GM19463 (cell line): ENCODE results near the gene PANX2.

Experiments used
- ATAC-seq: cut with Tn5 transposase; IDR thresholded peaks from one replicate; pipeline ENCODE4 v1.9.1; 2021; ENCODE audit warnings: mild to moderate bottlenecking, moderate library complexity; ENCODE audit not compliant: unreplicated experiment

PANX2 gene

DNA sequence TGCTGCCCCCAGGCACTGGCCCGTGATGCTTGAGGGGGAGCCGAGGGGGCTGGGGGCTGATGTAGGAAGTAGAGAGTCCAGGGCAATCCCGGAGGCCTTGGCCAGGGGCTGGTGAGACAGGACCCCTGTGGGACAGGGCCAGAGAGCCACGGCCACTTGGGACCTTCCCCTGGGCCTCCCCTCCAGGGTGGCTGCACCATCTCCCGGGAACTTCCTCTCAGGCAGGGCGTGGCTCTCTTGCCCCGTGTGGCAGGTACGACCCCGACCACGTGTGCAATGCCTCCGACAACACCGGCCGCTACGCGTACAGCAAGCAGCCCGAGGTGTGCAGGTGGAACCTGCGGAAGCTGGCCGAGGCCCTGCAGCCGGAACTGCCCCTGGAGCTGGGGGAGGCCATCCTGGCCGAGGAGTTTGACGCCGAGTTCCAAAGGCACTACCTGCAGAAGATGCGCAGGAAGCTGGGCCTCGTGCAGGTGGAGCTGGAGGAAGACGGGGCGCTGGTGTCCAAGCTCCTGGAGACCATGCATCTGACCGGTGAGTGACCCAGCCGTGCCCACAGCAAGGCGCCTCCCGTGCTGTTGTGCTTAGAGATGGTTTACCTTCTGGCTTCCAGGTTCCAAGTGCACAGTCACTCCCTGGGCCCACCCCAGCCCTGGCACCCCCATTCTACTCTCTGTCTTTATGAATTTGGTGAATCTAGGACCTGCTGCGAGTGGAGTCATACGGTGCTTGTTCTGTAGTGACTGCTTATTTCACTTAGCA lies 40.0 kb downstream of the PANX2 start:
- no peak for ATAC-seq

DNA sequence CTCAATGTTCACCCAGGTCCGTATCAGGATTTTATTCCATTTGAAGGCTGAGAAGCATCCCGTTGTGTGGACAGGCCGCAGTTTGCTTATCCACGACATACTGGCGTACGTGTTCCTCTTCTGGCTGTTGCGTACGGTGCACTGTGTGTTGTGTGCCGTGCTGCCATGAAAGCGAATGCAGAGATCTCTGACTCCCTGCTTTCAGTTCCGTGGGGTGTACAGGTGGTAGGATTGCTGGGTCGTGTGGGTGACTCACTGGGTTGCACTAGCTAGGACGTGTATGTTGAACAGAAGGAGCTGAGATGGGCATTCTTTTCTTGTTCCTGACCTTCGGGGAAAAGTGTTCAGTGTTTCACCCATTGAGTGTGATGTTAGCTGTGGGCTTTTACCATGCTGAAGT lies 40.6 kb downstream of the PANX2 start:
- ATAC-seq, result no peak

DNA sequence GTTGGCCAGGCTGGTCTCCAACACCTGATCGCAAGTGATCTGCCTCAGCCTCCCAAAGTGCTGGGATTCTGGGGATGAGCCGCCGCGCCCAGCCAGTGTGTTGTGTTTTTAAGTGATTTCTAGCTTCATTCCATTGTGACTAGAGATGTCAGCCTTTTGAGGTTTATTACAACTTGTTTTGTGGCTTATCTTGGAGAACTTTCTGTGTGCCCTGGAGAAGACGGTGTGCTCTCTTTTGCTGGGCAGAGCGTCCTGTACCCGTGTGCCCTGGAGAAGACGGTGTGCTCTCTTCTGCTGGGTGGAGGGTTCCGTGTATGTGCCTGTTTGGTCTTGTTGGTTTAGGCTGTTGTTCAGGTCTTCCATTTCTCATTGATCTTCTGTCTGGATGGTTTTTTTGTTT lies 42.7 kb downstream of the PANX2 start:
- ATAC-seq, result no peak

GRCh38 chr22:50215297-50216054 lies 44.9 kb downstream of the PANX2 start:
- ATAC-seq, result no peak

DNA sequence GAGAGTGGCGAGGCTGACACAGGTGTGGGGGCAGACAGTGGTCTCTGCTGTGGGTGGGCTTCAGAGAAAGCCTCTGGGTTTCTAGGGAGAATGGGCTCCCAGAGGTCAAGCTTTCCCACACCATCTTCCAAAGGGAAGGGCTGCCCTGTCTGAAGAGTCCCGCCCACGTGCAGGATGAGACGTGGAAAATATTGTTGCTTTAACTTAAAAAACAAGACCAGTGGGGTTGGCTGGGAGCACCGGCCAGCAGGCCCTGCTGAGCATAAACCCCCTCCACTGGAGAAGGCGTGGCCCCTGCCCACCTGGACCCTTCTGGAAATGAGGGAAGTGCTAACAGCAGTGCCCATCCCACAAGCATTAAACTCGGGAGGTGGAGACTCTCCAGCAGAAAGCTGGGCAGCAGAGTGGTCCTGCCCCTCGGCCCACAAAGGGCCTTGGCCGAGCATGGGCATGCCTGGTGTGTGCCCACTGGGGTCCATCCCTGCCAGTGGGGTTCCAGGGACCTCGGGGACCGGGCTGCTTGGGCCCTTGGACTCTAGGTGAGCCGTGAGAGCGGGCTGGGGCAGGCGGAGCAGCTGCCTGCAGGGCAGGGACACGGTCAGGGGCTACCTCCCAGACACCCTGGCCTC lies 45.6 kb downstream of the PANX2 start:
- no peak for ATAC-seq

DNA sequence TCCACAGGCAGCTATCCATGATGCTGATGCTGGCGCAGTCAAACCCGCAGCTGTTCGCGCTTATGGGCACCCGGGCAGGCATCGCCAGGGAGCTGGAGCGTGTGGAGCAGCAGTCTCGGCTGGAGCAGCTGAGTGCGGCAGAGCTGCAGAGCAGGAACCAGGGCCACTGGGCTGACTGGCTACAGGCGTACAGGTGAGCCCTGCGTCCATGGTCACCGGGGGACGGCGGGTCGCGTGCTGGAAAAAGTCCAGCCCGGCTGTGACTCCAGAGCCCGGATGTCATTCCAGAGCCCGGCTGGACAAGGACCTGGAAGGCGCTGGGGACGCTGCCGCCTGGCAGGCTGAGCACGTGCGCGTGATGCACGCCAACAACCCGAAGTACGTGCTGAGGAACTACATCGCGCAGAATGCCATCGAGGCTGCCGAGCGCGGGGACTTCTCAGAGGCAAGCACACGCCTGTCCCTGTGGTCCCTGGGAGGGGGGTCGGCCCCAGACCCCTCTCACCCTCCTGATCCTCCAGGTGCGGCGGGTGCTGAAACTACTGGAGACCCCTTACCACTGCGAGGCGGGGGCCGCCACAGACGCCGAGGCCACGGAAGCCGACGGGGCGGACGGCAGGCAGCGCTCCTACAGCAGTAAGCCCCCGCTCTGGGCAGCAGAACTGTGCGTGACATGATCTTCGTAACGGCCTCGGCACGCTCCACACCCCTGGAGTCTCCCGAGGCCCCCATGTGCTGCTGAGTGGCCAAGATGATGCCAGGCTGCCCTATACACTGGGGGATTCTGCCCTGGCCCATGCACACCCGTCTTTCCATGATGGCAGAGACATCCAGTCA lies 46.4 kb downstream of the PANX2 start:
- ATAC-seq, result no peak

DNA sequence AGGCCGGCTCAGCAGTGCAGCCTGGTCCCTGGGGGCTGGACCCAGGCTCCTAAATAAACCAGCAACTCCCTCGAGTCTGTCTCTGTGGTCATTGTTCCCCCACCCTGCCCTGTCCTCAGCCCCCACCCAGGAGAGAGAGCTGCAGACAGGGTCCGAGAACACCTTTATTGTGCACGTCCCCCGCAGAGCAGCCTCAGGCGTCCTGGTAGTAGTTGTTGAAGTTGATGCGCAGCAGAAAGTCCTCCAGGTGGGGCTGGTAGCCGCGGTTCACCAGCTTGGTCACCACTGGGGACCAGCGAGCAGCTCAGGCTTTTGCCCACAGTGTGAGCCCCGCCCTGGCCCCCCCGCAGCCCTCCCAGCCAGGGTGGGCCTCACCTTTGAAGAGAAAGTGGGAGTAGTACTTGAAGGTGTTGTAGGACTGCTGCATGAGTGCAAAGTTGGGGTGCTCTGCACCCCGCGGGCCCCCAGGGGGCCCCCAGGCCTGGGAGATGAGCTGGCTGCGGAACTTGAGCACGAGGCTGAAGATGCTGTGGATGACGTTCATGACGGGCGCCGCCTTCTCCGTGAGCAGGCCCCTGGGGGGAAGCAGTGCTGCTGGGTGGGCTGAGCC lies 47.1 kb downstream of the PANX2 start:
- no peak for ATAC-seq

DNA sequence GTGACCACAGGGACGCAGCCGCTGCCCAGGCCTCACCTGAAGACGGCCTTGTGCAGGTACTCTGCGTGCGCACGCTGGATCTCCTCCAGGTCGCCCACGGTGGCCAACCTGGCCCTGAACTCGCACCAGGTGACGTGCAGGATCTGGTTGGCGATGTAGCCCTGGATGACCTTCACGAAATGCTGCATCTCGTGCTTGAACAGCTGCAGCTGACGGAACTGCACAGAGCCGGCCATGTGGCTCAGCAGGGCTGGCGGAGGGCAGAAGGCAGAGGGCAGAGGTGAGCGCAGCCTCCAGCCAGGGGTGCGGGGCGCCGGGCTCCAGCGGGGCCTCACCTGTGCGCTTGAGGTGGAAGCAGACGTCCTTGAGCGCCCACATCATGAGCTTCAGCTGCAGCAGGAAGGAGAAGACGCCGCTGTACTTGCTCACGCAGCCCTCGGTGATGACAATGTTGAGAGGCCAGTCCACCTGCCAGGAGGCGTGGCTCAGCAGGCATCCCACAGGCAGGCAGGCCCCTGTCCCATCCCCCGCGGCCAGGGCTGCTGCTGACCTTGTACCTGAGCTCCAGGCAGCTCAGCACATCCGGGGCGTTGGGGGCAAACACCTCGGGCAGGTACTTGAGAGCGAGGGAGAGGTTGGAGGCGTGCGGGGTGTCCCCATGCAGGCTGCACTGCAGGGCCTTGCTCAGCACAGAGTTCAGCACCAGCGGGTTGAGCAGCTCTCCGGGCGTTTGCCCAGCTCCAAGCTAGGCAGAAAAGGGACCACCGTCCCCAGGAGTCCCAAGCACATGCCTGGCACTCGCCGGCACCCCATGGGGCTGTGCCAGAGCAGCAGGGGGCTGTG lies 47.8 kb downstream of the PANX2 start:
- no peak for ATAC-seq

DNA sequence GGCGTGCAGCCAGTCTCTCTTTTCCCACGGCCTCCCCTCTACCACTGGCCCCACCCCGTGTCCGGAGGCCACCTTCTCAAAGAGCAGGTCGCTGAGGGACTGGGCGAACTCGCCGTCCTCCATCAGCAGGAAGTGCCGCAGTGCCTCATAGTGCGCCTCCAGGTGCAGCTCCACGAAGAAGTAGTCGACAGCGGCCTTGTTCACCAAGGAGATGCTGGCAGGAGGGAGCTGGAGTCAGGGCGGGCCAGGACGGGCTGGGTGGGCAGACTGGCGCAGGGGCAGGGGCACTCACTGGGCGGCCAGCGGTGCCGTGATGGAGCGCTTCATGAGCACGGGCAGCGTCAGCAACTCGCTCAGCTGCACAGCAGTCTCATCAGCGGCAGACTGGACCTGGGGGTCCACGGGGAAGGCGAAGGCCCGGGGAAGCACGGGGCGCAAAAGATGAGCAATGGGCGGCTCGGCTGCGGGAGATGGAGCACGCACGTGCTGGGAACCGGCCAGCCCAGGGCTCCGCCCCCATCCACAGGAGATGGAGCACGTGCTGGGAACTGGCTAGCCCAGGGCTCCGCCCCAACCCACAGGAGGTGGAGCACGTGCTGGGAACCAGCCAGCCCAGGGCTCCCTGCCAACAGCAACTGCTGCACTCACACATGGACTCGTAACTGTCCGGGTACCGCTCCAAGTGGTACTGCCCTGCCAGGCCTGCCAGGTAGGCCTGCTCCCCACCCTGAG lies 48.6 kb downstream of the PANX2 start:
- no peak for ATAC-seq

DNA sequence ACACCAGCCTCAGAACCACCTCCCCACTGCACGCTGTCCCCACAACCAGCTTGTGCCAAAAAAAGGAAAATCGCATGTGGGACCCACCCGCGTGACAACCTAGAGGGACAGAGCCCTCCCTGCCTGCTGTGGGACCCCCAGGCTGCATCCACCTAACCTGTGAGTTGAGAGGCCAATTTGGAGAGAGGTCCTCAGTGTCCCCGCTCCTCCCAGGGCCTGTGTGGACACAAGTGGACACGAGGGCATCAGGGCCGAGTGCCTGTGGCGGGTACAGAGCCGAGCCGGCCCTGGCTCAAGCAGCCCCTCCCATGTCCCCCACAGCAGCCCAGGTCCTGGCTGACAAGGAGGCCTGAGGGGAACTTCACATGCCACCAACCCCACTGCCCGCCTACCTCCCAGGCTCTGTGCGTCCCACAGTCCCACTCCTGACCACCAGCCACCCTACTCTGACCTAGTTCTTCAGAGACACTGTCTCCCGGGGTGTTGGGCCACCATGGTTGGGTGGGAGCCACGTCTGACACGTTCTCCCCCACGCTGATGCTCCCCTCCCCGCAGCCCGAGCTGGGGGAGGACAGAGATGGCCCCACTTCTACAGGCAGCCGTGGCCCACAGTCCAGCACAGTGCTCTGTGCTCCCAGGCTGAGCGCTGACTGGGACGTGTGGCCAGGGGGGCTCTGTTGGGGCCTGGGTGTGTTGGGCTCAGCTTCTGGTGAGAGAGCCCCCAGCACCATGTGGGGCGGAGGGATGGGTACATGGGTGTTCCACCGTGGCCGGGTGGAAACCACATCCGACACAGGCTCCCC lies 49.5 kb downstream of the PANX2 start:
- ATAC-seq, result no peak

GRCh38 chr22:50220603-50221409 lies 50.3 kb downstream of the PANX2 start:
- ATAC-seq, result no peak

GRCh38 chr22:50221410-50222300 lies 51.1 kb downstream of the PANX2 start:
- ATAC-seq, result no peak

- ATAC-seq, result no peak
Observed at GRCh38 chr22:50222508-50222907, 52.0 kb downstream of the PANX2 start.

- ATAC-seq, result no peak
Observed at GRCh38 chr22:50224071-50224470, 53.5 kb downstream of the PANX2 start.

DNA sequence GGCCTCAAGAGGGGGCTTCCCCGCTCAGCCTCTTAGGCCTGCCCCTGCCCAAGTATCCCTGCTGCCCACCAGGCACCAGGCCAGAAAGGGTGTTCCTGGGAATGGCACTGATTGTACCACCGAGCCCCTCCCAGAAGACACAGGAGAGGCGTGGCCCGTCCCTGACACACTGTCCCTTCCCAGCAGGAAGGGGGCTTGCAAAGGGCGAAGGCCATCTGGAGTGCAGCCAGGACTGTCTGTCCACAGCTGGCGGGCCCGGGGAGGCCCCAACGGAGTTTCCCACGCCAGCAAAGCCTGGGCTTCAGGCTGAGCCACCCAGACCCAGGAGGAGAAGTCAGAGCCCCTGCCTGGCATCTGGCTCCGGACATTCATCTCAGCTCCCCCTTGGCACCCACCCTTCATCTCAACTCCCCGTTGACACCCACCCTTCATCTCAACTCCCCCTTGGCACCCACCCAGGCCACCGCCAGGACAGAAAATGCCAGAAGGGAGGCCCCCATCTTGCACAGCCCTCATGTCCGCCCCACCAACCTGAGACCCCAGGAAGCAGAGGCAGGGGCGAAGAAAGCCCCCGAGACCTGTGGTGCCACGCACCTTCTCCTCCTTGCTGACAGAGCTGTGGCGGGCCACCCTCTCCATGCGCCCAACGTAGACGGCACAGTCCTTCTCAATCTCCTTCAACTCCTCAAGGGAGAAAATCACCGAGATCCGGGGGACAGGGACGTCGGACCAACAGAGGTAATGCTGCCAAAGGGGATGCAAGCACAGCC lies 54.9 kb downstream of the PANX2 start:
- no peak for ATAC-seq
